Testis (tissue), 2 donors: ENCODE measurements around the gene MOG.
A peak's percentile ranks its signal among the peaks of the same experiment; 100 is the strongest.

Experiments
- CTCF ChIP-seq, 3 experiments: fragments of 450-650 bp in 2 of 3; fragments of 200-600 bp in 1 of 3; sonication (generic) in 1 of 3; IDR thresholded peaks; one replicate each; pipeline ENCODE4 v1.5.1; 2016 to 2019; ENCODE audit warnings: antibody characterized with exemption in 3 of 3, mild to moderate bottlenecking in 2 of 3, moderate library complexity in 1 of 3
- POLR2A ChIP-seq: fragments of 450-650 bp; IDR thresholded peaks from one replicate; pipeline ENCODE4 v1.6.1; 2017; ENCODE audit warnings: antibody characterized with exemption, mild to moderate bottlenecking, moderate library complexity

- TF ChIP-seq CTCF (IDR thresholded peaks at IDR 0.05): peak in 2 of 3 experiments; percentile 60 to 93
- no peak for TF ChIP-seq POLR2A
Observed at GRCh38 chr6:29653452-29654038, 3.3 kb upstream of the MOG start.
